ENCODE data around the gene PTPRD.

PTPRD gene

DNA sequence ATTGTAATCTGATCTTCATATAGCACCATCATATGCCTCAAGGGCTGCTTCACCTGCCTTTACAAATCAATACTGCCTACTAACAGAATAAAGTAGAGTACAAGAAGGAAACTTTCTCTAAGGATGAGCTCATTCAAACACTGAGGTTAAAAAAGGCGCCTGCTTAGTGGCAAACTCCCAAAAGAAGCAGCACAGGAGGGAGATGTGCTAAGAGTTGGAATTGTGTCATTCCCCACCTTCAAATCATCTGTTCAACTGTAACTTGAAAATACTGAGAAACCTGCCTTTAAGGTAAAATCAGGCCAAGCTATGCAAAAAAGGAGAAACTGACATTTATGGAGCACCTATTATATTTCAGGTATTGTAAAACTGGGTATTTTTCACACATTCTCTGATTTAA lies 560.6 kb downstream of the PTPRD start:
- H4K20me1 ChIP-seq (ENCODE audit: insufficient read depth): no peaks in the 10 kb centered on the region
- no peaks in the 10 kb centered on the region for H3K79me2 ChIP-seq (ENCODE audit: insufficient read depth, low read depth)
- no peaks in the 10 kb centered on the region for H3K27me3 ChIP-seq (ENCODE audit: insufficient read depth, low read depth)
- H3K4me3 ChIP-seq (IDR thresholded peaks at IDR 0.05; ENCODE audit: insufficient read depth, low read depth, low read length): no peak overlapping the region
- TF ChIP-seq, protein P1, sequence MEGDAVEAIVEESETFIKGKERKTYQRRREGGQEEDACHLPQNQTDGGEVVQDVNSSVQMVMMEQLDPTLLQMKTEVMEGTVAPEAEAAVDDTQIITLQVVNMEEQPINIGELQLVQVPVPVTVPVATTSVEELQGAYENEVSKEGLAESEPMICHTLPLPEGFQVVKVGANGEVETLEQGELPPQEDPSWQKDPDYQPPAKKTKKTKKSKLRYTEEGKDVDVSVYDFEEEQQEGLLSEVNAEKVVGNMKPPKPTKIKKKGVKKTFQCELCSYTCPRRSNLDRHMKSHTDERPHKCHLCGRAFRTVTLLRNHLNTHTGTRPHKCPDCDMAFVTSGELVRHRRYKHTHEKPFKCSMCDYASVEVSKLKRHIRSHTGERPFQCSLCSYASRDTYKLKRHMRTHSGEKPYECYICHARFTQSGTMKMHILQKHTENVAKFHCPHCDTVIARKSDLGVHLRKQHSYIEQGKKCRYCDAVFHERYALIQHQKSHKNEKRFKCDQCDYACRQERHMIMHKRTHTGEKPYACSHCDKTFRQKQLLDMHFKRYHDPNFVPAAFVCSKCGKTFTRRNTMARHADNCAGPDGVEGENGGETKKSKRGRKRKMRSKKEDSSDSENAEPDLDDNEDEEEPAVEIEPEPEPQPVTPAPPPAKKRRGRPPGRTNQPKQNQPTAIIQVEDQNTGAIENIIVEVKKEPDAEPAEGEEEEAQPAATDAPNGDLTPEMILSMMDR (conservative IDR thresholded peaks at IDR 0.05; ENCODE audit: low read depth, low read length): no peak
- no peaks in the 10 kb centered on the region for H3K36me3 ChIP-seq (ENCODE audit: insufficient read depth)
- H3K27ac ChIP-seq: no peak overlapping the region
- H3K4me1 ChIP-seq (ENCODE audit: low read depth, poor library complexity, severe bottlenecking): no peaks in the 10 kb centered on the region
- no peak overlapping the region for H2AFZ ChIP-seq (ENCODE audit: low read depth)
- H3K4me2 ChIP-seq: no peak overlapping the region
- H3K9ac ChIP-seq: no peak overlapping the region

DNA sequence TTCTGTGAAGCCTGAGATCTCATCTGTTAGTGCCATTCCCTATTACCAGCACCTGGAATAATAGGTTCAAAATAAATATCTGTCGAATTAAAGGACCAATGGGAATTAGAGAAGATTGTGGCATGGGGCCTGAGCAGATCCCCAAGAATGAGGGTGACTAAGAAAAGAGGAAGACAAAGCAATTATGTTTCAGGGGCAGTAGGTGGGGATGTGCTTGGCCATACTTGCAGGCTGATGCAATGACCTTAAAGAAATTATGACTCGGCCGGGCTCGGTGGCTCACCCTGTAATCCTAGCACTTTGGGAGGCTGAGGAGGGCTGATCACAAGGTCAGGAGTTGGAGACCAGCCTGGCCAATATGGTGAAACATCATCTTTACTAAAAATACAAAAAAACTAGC lies 562.8 kb downstream of the PTPRD start:
- Histone ChIP-seq H4K20me1 (ENCODE audit: insufficient read depth) (no peaks in the 10 kb centered on the region), H3K4me2 (no peak overlapping the region), H3K9ac (no peak overlapping the region), H3K27ac (no peak overlapping the region), H2AFZ (ENCODE audit: low read depth) (no peak overlapping the region), H3K4me1 (ENCODE audit: low read depth, poor library complexity, severe bottlenecking) (no peaks in the 10 kb centered on the region), H3K36me3 (ENCODE audit: insufficient read depth) (no peaks in the 10 kb centered on the region), H3K79me2 (ENCODE audit: insufficient read depth, low read depth) (no peaks in the 10 kb centered on the region), H3K27me3 (ENCODE audit: insufficient read depth, low read depth) (no peaks in the 10 kb centered on the region), H3K4me3 (IDR thresholded peaks at IDR 0.05; ENCODE audit: insufficient read depth, low read depth, low read length) (no peak overlapping the region)
- TF ChIP-seq, protein P1 (conservative IDR thresholded peaks at IDR 0.05; ENCODE audit: low read depth, low read length): no peak

DNA sequence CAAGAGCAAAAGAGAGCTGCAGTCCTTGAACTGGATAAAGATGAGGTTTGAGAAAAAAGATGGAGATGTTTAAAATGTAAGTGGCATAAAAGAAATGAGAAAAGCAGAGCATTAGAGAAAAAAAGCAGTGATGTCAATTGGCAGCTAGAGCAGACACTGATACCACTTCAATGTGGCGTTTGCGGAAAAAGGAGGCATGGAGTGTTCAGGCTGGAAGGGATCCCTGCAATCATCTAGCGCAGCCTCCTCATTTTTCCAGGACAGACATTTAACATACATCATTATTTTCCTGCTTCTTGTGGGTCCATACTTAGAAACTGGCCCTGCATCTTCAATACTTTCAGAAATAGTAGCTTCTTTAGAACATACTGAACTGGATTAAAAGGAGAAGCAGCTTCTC lies 563.8 kb downstream of the PTPRD start:
- Histone ChIP-seq H4K20me1 (ENCODE audit: insufficient read depth) (no peaks in the 10 kb centered on the region), H3K79me2 (ENCODE audit: insufficient read depth, low read depth) (no peaks in the 10 kb centered on the region), H3K4me3 (IDR thresholded peaks at IDR 0.05; ENCODE audit: insufficient read depth, low read depth, low read length) (no peak overlapping the region)

DNA sequence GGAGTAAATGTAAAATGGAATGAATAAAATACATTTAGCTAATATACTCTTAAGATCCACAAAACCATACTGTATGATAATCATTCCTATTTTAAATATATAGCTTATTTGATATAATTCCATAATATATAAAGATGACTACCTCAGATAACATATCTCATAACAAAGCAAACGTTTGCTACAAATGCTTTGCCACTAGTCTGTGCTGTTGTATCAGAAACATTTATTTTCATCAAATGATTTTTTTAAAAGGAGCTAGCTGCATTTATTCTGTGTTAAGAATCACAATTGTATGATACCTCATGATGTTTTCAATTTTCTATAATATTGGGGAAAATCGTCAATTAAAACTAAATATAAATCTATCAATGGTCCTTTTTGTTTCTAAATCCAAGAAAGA lies 567.2 kb downstream of the PTPRD start:
- Histone ChIP-seq H3K79me2 (ENCODE audit: insufficient read depth, low read depth) (no peaks in the 10 kb centered on the region), H3K4me2 (no peak overlapping the region)
- TF ChIP-seq, protein P1 (conservative IDR thresholded peaks at IDR 0.05; ENCODE audit: low read depth, low read length): no peak

More for the DNA sequence above, 563.8 kb downstream of the PTPRD start:
- TF ChIP-seq, protein P1 (conservative IDR thresholded peaks at IDR 0.05; ENCODE audit: low read depth, low read length): no peak
- Histone ChIP-seq H3K27ac (no peak overlapping the region), H3K4me1 (ENCODE audit: low read depth, poor library complexity, severe bottlenecking) (no peaks in the 10 kb centered on the region), H3K27me3 (ENCODE audit: insufficient read depth, low read depth) (no peaks in the 10 kb centered on the region), H3K4me2 (no peak overlapping the region), H3K36me3 (ENCODE audit: insufficient read depth) (no peaks in the 10 kb centered on the region), H3K9ac (no peak overlapping the region), H2AFZ (ENCODE audit: low read depth) (no peak overlapping the region)

More for the DNA sequence above, 567.2 kb downstream of the PTPRD start:
- H3K4me1 ChIP-seq (ENCODE audit: low read depth, poor library complexity, severe bottlenecking): no peaks in the 10 kb centered on the region
- no peaks in the 10 kb centered on the region for H4K20me1 ChIP-seq (ENCODE audit: insufficient read depth)
- H3K4me3 ChIP-seq (IDR thresholded peaks at IDR 0.05; ENCODE audit: insufficient read depth, low read depth, low read length): no peak overlapping the region
- no peak overlapping the region for H3K27ac ChIP-seq
- H3K36me3 ChIP-seq (ENCODE audit: insufficient read depth): no peaks in the 10 kb centered on the region
- H3K27me3 ChIP-seq (ENCODE audit: insufficient read depth, low read depth): no peaks in the 10 kb centered on the region
- H2AFZ ChIP-seq (ENCODE audit: low read depth): no peak overlapping the region
- no peak overlapping the region for H3K9ac ChIP-seq

Measured in KMS-11 (cell line).